HEK293 (cell line): ENCODE measurements around the gene MCRIP2.

ENCODE experiments used
- CTCF ChIA-PET: fragments of 350-600 bp; formaldehyde crosslinking; extraction: SDS; loops from one replicate; lab custom pipeline; 2021; ENCODE audit warnings: antibody characterized with exemption; lab: Yijun Ruan, JAX
- POLR2A ChIA-PET: fragments of 300-600 bp; formaldehyde crosslinking; extraction: SDS; loops from one replicate; lab custom pipeline; 2020; ENCODE audit warnings: antibody characterized with exemption, inconsistent platforms; lab: Yijun Ruan, JAX
- H3K27ac ChIP-seq: fragments of 200-500 bp; sonication (Bioruptor generic); 2 replicates; pipeline ENCODE4 v1.5.1; 2014; ENCODE audit warnings: low read depth, low read length, control low read depth, inconsistent platforms; ENCODE audit errors: extremely low read depth
- H3K36me3 ChIP-seq, 2 experiments: fragments of 200-500 bp in 1 of 2; sonication (Bioruptor generic) in 1 of 2; 1 replicate in 1 of 2; 2 replicates in 1 of 2; pipeline ENCODE4 v1.5.1; 2014 to 2017; ENCODE audit warnings: inconsistent platforms in 2 of 2, low read length in 2 of 2; ENCODE audit not compliant: control insufficient read depth in 2 of 2, insufficient read depth in 1 of 2
- H3K4me1 ChIP-seq: fragments of 200-500 bp; sonication (Bioruptor generic); 2 replicates; pipeline ENCODE4 v1.5.1; 2014; ENCODE audit warnings: mild to moderate bottlenecking, low read length, inconsistent platforms; ENCODE audit not compliant: control insufficient read depth, insufficient read depth
- H3K4me3 ChIP-seq: 2 replicates; pipeline ENCODE4 v1.5.1; 2011; ENCODE audit warnings: low read depth, mild to moderate bottlenecking, control low read depth, low read length, moderate library complexity
- H3K9me3 ChIP-seq: fragments of 200-500 bp; sonication (Bioruptor generic); 2 replicates; pipeline ENCODE4 v1.5.1; 2014; ENCODE audit warnings: low read depth, low read length, inconsistent platforms; ENCODE audit not compliant: control insufficient read depth, insufficient read depth
- BCL6B ChIP-seq: fragments of 450-650 bp; formaldehyde crosslinking; IDR thresholded peaks from 2 replicates; pipeline ENCODE4 v1.5.1; 2017; ENCODE audit warnings: missing biosample characterization, missing genetic modification characterization
- GLIS2 ChIP-seq: fragments of 450-650 bp; formaldehyde crosslinking; IDR thresholded peaks from 2 replicates; pipeline ENCODE4 v1.5.1; 2016; ENCODE audit warnings: missing biosample characterization, missing genetic modification characterization
- HIC1 ChIP-seq: fragments of 450-650 bp; formaldehyde crosslinking; IDR thresholded peaks from 2 replicates; pipeline ENCODE4 v1.5.1; 2016; ENCODE audit warnings: missing biosample characterization, missing genetic modification characterization
- KLF16 ChIP-seq: fragments of 450-650 bp; formaldehyde crosslinking; IDR thresholded peaks from 2 replicates; pipeline ENCODE4 v1.5.1; 2017; ENCODE audit warnings: missing biosample characterization, missing genetic modification characterization
- KLF8 ChIP-seq: fragments of 450-650 bp; formaldehyde crosslinking; IDR thresholded peaks from 2 replicates; pipeline ENCODE4 v1.5.1; 2016; ENCODE audit warnings: missing biosample characterization, missing genetic modification characterization
- KLF9 ChIP-seq: fragments of 450-650 bp; formaldehyde crosslinking; IDR thresholded peaks from 2 replicates; pipeline ENCODE4 v1.5.1; 2016; ENCODE audit warnings: missing biosample characterization, missing genetic modification characterization, low read depth
- PRDM1 ChIP-seq: fragments of 450-650 bp; formaldehyde crosslinking; IDR thresholded peaks from 2 replicates; pipeline ENCODE4; 2016; ENCODE audit warnings: missing biosample characterization, missing genetic modification characterization
- PRDM10 ChIP-seq: fragments of 450-650 bp; formaldehyde crosslinking; IDR thresholded peaks from 2 replicates; pipeline ENCODE4 v1.5.1; 2016; ENCODE audit warnings: missing biosample characterization, missing genetic modification characterization
- ZBTB17 ChIP-seq: fragments of 450-650 bp; formaldehyde crosslinking; IDR thresholded peaks from 2 replicates; pipeline ENCODE4 v1.5.1; 2016; ENCODE audit warnings: missing biosample characterization, missing genetic modification characterization
- ZBTB21 ChIP-seq: fragments of 450-650 bp; formaldehyde crosslinking; IDR thresholded peaks from 2 replicates; pipeline ENCODE4 v1.5.1; 2017; ENCODE audit warnings: missing biosample characterization, missing genetic modification characterization
- ZFP3 ChIP-seq: fragments of 450-650 bp; formaldehyde crosslinking; IDR thresholded peaks from 2 replicates; pipeline ENCODE4 v1.5.1; 2016; ENCODE audit warnings: low read depth, missing biosample characterization, missing genetic modification characterization
- ZNF10 ChIP-seq: fragments of 450-650 bp; formaldehyde crosslinking; IDR thresholded peaks from 2 replicates; pipeline ENCODE4 v1.5.1; 2017; ENCODE audit warnings: missing biosample characterization, missing genetic modification characterization
- ZNF2 ChIP-seq: fragments of 450-650 bp; formaldehyde crosslinking; IDR thresholded peaks from 2 replicates; pipeline ENCODE4 v1.5.1; 2016; ENCODE audit warnings: missing biosample characterization, missing genetic modification characterization
- ZNF239 ChIP-seq: fragments of 450-650 bp; formaldehyde crosslinking; IDR thresholded peaks from 2 replicates; pipeline ENCODE4 v1.5.1; 2016; ENCODE audit warnings: missing biosample characterization, missing genetic modification characterization
- ZNF354C ChIP-seq: fragments of 450-650 bp; formaldehyde crosslinking; IDR thresholded peaks from 2 replicates; pipeline ENCODE4 v1.5.1; 2016; ENCODE audit warnings: missing biosample characterization, missing genetic modification characterization, low read depth, borderline replicate concordance
- ZNF398 ChIP-seq: fragments of 450-650 bp; formaldehyde crosslinking; IDR thresholded peaks from 2 replicates; pipeline ENCODE4 v1.5.1; 2017; ENCODE audit warnings: missing biosample characterization, missing genetic modification characterization
- ZNF544 ChIP-seq: fragments of 450-650 bp; formaldehyde crosslinking; IDR thresholded peaks from 2 replicates; pipeline ENCODE4 v1.5.0; 2017; ENCODE audit warnings: missing biosample characterization, missing genetic modification characterization
- ZNF561 ChIP-seq: fragments of 450-650 bp; IDR thresholded peaks from 2 replicates; pipeline ENCODE4 v1.5.1; 2018; ENCODE audit warnings: missing biosample characterization, missing genetic modification characterization, borderline replicate concordance
- ZNF580 ChIP-seq: fragments of 450-650 bp; formaldehyde crosslinking; IDR thresholded peaks from 2 replicates; pipeline ENCODE4 v1.5.1; 2016; ENCODE audit warnings: missing biosample characterization, missing genetic modification characterization
- ZNF600 ChIP-seq: fragments of 450-650 bp; formaldehyde crosslinking; IDR thresholded peaks from 2 replicates; pipeline ENCODE4 v1.5.1; 2016; ENCODE audit warnings: missing biosample characterization, missing genetic modification characterization
- ZNF645 ChIP-seq: fragments of 450-650 bp; formaldehyde crosslinking; IDR thresholded peaks from 2 replicates; pipeline ENCODE4; 2016; ENCODE audit warnings: missing biosample characterization, missing genetic modification characterization
- ZNF664 ChIP-seq: fragments of 450-650 bp; formaldehyde crosslinking; IDR thresholded peaks from 2 replicates; pipeline ENCODE4 v1.5.1; 2016; ENCODE audit warnings: missing biosample characterization, missing genetic modification characterization
- ZNF76 ChIP-seq: fragments of 450-650 bp; formaldehyde crosslinking; IDR thresholded peaks from 2 replicates; pipeline ENCODE4; 2016; ENCODE audit warnings: low read depth, missing biosample characterization, missing genetic modification characterization, borderline replicate concordance
- ZNF837 ChIP-seq: fragments of 450-650 bp; formaldehyde crosslinking; IDR thresholded peaks from 2 replicates; pipeline ENCODE4 v1.5.1; 2016; ENCODE audit warnings: missing biosample characterization, missing genetic modification characterization
- ZSCAN30 ChIP-seq: fragments of 450-650 bp; IDR thresholded peaks from 2 replicates; pipeline ENCODE4 v1.5.1; 2018; ENCODE audit warnings: missing biosample characterization, mild to moderate bottlenecking, missing genetic modification characterization, moderate library complexity
- ZXDB ChIP-seq: fragments of 450-650 bp; formaldehyde crosslinking; IDR thresholded peaks from 2 replicates; pipeline ENCODE4 v1.5.1; 2016; ENCODE audit warnings: missing biosample characterization, missing genetic modification characterization

Gene MCRIP2

GRCh38 chr16:681746-682427 lies 40.3 kb downstream of the MCRIP2 start:
- ChIA-PET POLR2A (interaction anchor here (0.6 to 5.4 kb wide), 7 partner anchors 8 to 130 kb away, joined by 3 to 57 read pairs (median 6); partner anchors contain the start of genes ANTKMT, RHOT2 and WDR24), CTCF (interaction anchor here (0.6 to 1.1 kb wide), 5 partner anchors 14 to 376 kb away, joined by 3 to 5 read pairs (median 3); no protein-coding TSS in a partner anchor)
- peaks cover 14% of the 10 kb centered on the region; the same call in 1 of the 2 replicates for H3K4me1 ChIP-seq
- H3K36me3 ChIP-seq: peaks cover 3 to 54% of the 10 kb centered on the region in 2 experiments; a peak in 1 of 3 replicates
- H3K9me3 ChIP-seq: no peaks in the 10 kb centered on the region
- H3K4me3 ChIP-seq: peak overlapping the region; percentile 82
- H3K27ac ChIP-seq: peak overlapping the region; percentile 97
- TF ChIP-seq ZNF580 (peak; percentile 32; the same call in 1 of the 2 replicates), ZNF645 (tag by site-specific recombination) (peak; percentile 36), ZNF600 (0 out of 2 replicates have a peak, but pooled peaks have one; percentile 6), ZNF354C (tag by site-specific recombination) (no peak), GLIS2 (peak; percentile 96), KLF8 (tag by site-specific recombination) (peak; percentile 75), ZNF239 (0 out of 2 replicates have a peak, but pooled peaks have one; percentile 13), ZBTB17 (tag by site-specific recombination) (peak; percentile 51; the same call in 1 of the 2 replicates), PRDM1 (tag by site-specific recombination) (no peak), PRDM10 (peak; percentile 78), ZNF398 (tag by site-specific recombination) (peak; percentile 45), BCL6B (tag by site-specific recombination) (no peak), ZNF837 (tag by site-specific recombination) (peak; percentile 97), ZNF10 (tag by site-specific recombination) (peak; percentile 43), ZNF561 (tag by site-specific recombination) (0 out of 2 replicates have a peak, but pooled peaks have one; percentile 54), ZNF76 (tag by site-specific recombination) (0 out of 2 replicates have a peak, but pooled peaks have one; percentile 26), ZBTB21 (tag by site-specific recombination) (0 out of 2 replicates have a peak, but pooled peaks have one; percentile 50), ZNF544 (no peak), ZSCAN30 (tag by site-specific recombination) (peak; percentile 75), KLF9 (tag by site-specific recombination) (0 out of 2 replicates have a peak, but pooled peaks have one; percentile 38), KLF16 (tag by site-specific recombination) (peak; percentile 52), HIC1 (peak; percentile 93), ZNF664 (no peak), ZXDB (peak; percentile 82), ZFP3 (no peak), ZNF2 (tag by site-specific recombination) (0 out of 2 replicates have a peak, but pooled peaks have one; percentile 58)
